Mesenchymal stem cell (in vitro differentiated cells and primary cell): Measurements from ENCODE around the gene TP53TG5.

Source experiments
- DNase-seq: peaks from one replicate; pipeline ENCODE4 v3.0.0-alpha.2; 2013
- H2AFZ ChIP-seq: one replicate; pipeline ENCODE4 v1.6.1; 2013; ENCODE audit warnings: low read depth, mild to moderate bottlenecking, control low read depth, inconsistent platforms, low read length, moderate library complexity
- H2AK5ac ChIP-seq: 2 replicates; pipeline ENCODE4 v1.6.1; 2013; ENCODE audit warnings: low read length, moderate library complexity, mild to moderate bottlenecking, inconsistent platforms; ENCODE audit not compliant: severe bottlenecking
- H2BK120ac ChIP-seq: one replicate; pipeline ENCODE4 v1.6.1; 2013; ENCODE audit warnings: low read depth, mild to moderate bottlenecking, inconsistent platforms, low read length, moderate library complexity
- H2BK12ac ChIP-seq, 2 experiments: one replicate each; pipeline ENCODE4 v1.6.1; 2013; ENCODE audit warnings: inconsistent platforms in 2 of 2, low read length in 2 of 2, mild to moderate bottlenecking in 2 of 2, moderate library complexity in 2 of 2, control low read depth in 1 of 2
- H2BK15ac ChIP-seq: one replicate; pipeline ENCODE4 v1.6.1; 2013; ENCODE audit warnings: mild to moderate bottlenecking, low read depth, inconsistent platforms; ENCODE audit not compliant: poor library complexity, severe bottlenecking
- H2BK5ac ChIP-seq: 2 replicates; pipeline ENCODE4 v1.6.1; 2013; ENCODE audit warnings: low read depth, mild to moderate bottlenecking, low read length, control low read depth, inconsistent platforms; ENCODE audit not compliant: poor library complexity, severe bottlenecking
- H3K14ac ChIP-seq, 2 experiments: one replicate each; pipeline ENCODE4 v1.6.1; 2013; ENCODE audit warnings: inconsistent platforms in 2 of 2, low read length in 2 of 2, control low read depth in 1 of 2, mild to moderate bottlenecking in 1 of 2, moderate library complexity in 1 of 2
- H3K18ac ChIP-seq, 2 experiments: one replicate each; pipeline ENCODE4 v1.6.1; 2013; ENCODE audit warnings: inconsistent platforms in 2 of 2, low read length in 2 of 2, control low read depth in 1 of 2, low read depth in 1 of 2, mild to moderate bottlenecking in 1 of 2
- H3K23ac ChIP-seq, 2 experiments: one replicate each; pipeline ENCODE4 v1.6.1; 2013; ENCODE audit warnings: inconsistent platforms in 2 of 2, low read length in 2 of 2, mild to moderate bottlenecking in 2 of 2, moderate library complexity in 2 of 2, control low read depth in 1 of 2
- H3K27ac ChIP-seq: 2 replicates; pipeline ENCODE4 v1.5.1; 2013; ENCODE audit warnings: mild to moderate bottlenecking, moderate library complexity, low read length, control low read depth, inconsistent platforms; ENCODE audit not compliant: poor library complexity, severe bottlenecking
- H3K27me3 ChIP-seq, 2 experiments: 2 replicates each; pipeline versions ENCODE4 v1.6.1 to v1.7.0; 2013; ENCODE audit warnings: low read length in 2 of 2, mild to moderate bottlenecking in 2 of 2, moderate library complexity in 2 of 2, control low read depth in 1 of 2, inconsistent platforms in 1 of 2; ENCODE audit not compliant: control insufficient read depth in 1 of 2, insufficient read depth in 1 of 2
- H3K36me3 ChIP-seq, 2 experiments: 2 replicates each; pipeline versions ENCODE4 v1.6.1 to v1.7.0; 2013; ENCODE audit warnings: low read length in 2 of 2, control low read depth in 1 of 2, inconsistent platforms in 1 of 2, low read depth in 1 of 2, mild to moderate bottlenecking in 1 of 2; ENCODE audit not compliant: insufficient read depth in 2 of 2, control insufficient read depth in 1 of 2
- H3K4ac ChIP-seq, 2 experiments: one replicate each; pipeline ENCODE4 v1.6.1; 2013; ENCODE audit warnings: inconsistent platforms in 2 of 2, low read length in 2 of 2, mild to moderate bottlenecking in 2 of 2, moderate library complexity in 2 of 2, control low read depth in 1 of 2, low read depth in 1 of 2
- H3K4me1 ChIP-seq: 2 replicates; pipeline ENCODE4 v1.6.1; 2013; ENCODE audit warnings: low read depth, low read length, control low read depth; ENCODE audit not compliant: control insufficient read depth, insufficient read depth
- H3K4me2 ChIP-seq: 2 replicates; pipeline ENCODE4 v1.6.1; 2013; ENCODE audit warnings: low read length, mild to moderate bottlenecking, inconsistent platforms; ENCODE audit not compliant: poor library complexity, severe bottlenecking
- H3K4me3 ChIP-seq, 2 experiments: 2 replicates each; pipeline versions ENCODE4 v1.5.1 to v1.7.0; 2013; ENCODE audit warnings: low read length in 2 of 2, mild to moderate bottlenecking in 2 of 2, control low read depth in 1 of 2, low read depth in 1 of 2; ENCODE audit not compliant: insufficient read depth in 1 of 2
- H3K79me1 ChIP-seq: replicated peaks from 2 replicates; pipeline ENCODE4 v1.6.1; 2013; ENCODE audit warnings: mild to moderate bottlenecking, control low read depth, low read length, inconsistent platforms; ENCODE audit not compliant: poor library complexity, severe bottlenecking
- H3K9ac ChIP-seq: 2 replicates; pipeline ENCODE4 v1.7.0; 2013; ENCODE audit warnings: mild to moderate bottlenecking, low read length, moderate library complexity
- H3K9me3 ChIP-seq: 2 replicates; pipeline ENCODE4 v1.7.0; 2013; ENCODE audit warnings: mild to moderate bottlenecking, low read length; ENCODE audit not compliant: control insufficient read depth
- H4K8ac ChIP-seq: one replicate; pipeline ENCODE4 v1.6.1; 2013; ENCODE audit warnings: inconsistent platforms, mild to moderate bottlenecking, low read length, moderate library complexity
- H4K91ac ChIP-seq: one replicate; pipeline ENCODE4 v1.6.1; 2013; ENCODE audit warnings: mild to moderate bottlenecking, low read length, inconsistent platforms
- WGBS: methylation state at CpG from one replicate; pipeline ENCODE4 v1.1.7; 2013; ENCODE audit warnings: mixed read lengths; 5-methylcytosine and 5-hydroxymethylcytosine counted together

TP53TG5 gene

GRCh38 chr20:45362804-45363610 lies 15.1 kb downstream of the TP53TG5 start, which contains the start of gene SYS1:
TSS of gene SYS1 (plus strand) at chr20:45363156. CDS start at chr20:45363532, 376 bp downstream.
- Histone ChIP-seq H2AK5ac (peak within 1 kb of the TSS; percentile 55), H3K9ac (peak within 1 kb of the TSS; percentile 99), H3K4me3 (peak within 1 kb of the TSS; percentile 79 to 95), H3K4me1 (peaks cover 19% of the 10 kb centered on the region), H3K18ac (peak within 1 kb of the TSS; percentile 95 to 98), H4K91ac (peak within 1 kb of the TSS; percentile 92), H3K9me3 (no peaks in the 10 kb centered on the region), H4K8ac (peak within 1 kb of the TSS; percentile 99), H2BK120ac (peak within 1 kb of the TSS; percentile 77), H3K27ac (peak within 1 kb of the TSS; percentile 95), H3K79me1 (peaks cover 24% of the 10 kb centered on the region), H3K14ac (peak within 1 kb of the TSS in 1 of 2 experiments; percentile 69), H3K4ac (peak within 1 kb of the TSS in 1 of 2 experiments; percentile 90), H3K27me3 (no peaks in the 10 kb centered on the region), H3K4me2 (peak within 1 kb of the TSS; percentile 76), H3K36me3 (peaks cover 22 to 29% of the 10 kb centered on the region in 2 experiments), H2BK12ac (no peak within 1 kb of the TSS), H2BK5ac (peak within 1 kb of the TSS; percentile 84), H2BK15ac (peak within 1 kb of the TSS; percentile 84), H3K23ac (peak within 1 kb of the TSS in 1 of 2 experiments; percentile 3), H2AFZ (peak within 1 kb of the TSS; percentile 91)
- DNase-seq, result peak; percentile 98
- under 1% methylated on average over 55 of the region's 55 CpGs for WGBS

- Histone ChIP-seq H3K18ac (no peak overlapping the region), H2BK120ac (no peak overlapping the region), H2BK5ac (no peak overlapping the region), H4K8ac (no peak overlapping the region), H3K79me1 (peaks cover 12% of the 10 kb centered on the region), H4K91ac (no peak overlapping the region), H3K4ac (no peak overlapping the region), H3K27me3 (no peaks in the 10 kb centered on the region), H3K9ac (no peak overlapping the region), H3K4me2 (no peak overlapping the region), H2BK15ac (no peak overlapping the region), H3K36me3 (peaks cover 10 to 17% of the 10 kb centered on the region in 2 experiments), H3K14ac (no peak overlapping the region), H2AK5ac (peak overlapping the region; percentile 55), H3K4me3 (no peak overlapping the region), H3K23ac (no peak overlapping the region), H2BK12ac (peak overlapping the region in 1 of 2 experiments; percentile 4), H3K27ac (no peak overlapping the region), H2AFZ (no peak overlapping the region), H3K4me1 (peaks cover 22% of the 10 kb centered on the region), H3K9me3 (no peaks in the 10 kb centered on the region)
- 98% methylated on average over 4 of the region's 6 CpGs for WGBS
- no peak for DNase-seq
Measured at GRCh38 chr20:45361793-45362192, 16.3 kb downstream of the TP53TG5 start.

DNA sequence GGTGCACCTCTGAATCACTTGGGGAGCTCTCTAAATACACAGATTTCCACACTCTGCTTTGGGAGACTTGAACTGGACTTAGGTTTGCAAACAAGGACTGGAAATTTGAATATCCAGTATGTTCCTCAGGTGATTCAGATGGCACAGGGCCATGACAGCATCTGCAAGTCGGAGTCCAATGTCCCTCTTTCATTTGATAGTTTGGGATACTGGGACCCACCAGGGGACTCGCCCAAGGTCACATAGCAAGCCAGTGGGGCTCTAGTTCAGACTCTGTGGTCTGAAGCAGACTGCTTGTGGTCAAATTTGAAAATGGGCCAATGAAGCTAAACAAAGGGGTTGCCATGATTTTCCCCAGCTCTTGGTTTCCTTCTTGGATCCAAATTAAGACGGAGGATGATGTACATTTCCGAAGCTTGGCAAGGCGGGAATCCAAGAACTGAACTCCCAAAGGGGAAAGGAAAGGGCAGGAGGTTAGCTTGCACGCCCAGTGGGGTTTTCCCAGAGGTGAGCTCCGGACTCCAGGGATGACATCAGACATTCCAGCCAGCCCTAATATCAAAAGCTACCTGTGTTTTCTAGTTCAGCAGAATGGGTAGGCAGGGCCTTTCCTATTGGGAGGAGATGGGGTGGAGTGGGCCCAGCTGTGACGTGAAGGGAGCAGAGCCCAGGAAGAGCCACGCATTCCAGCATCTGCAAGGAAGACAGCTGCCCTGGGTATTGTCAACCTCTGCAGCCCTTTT lies 18.5 kb downstream of the TP53TG5 start:
- peak; percentile 67 for DNase-seq
- H3K14ac ChIP-seq, result no peak overlapping the region
- peak overlapping the region; percentile 69 for H2BK120ac ChIP-seq
- H3K27ac ChIP-seq, result peak overlapping the region; percentile 76
- peak overlapping the region; percentile 24 to 40 for H3K4ac ChIP-seq
- H3K4me1 ChIP-seq, result peaks cover 22% of the 10 kb centered on the region
- H4K91ac ChIP-seq, result no peak overlapping the region
- H2AFZ ChIP-seq, result no peak overlapping the region
- H3K23ac ChIP-seq, result no peak overlapping the region
- H3K18ac ChIP-seq, result peak overlapping the region in 1 of 2 experiments; percentile 46
- no peak overlapping the region for H3K4me2 ChIP-seq
- peak overlapping the region; percentile 93 for H2AK5ac ChIP-seq
- no peaks in the 10 kb centered on the region for H3K27me3 ChIP-seq
- no peaks in the 10 kb centered on the region for H3K79me1 ChIP-seq
- H2BK12ac ChIP-seq, result peak overlapping the region; percentile 45 to 88
- 63% methylated on average over 8 of the region's 9 CpGs for WGBS
- H3K9ac ChIP-seq, result no peak overlapping the region
- peak overlapping the region; percentile 45 for H2BK15ac ChIP-seq
- H3K4me3 ChIP-seq, result no peak overlapping the region
- H2BK5ac ChIP-seq, result no peak overlapping the region
- H3K36me3 ChIP-seq, result no peaks in the 10 kb centered on the region
- peak overlapping the region; percentile 35 for H4K8ac ChIP-seq
- no peaks in the 10 kb centered on the region for H3K9me3 ChIP-seq

DNA sequence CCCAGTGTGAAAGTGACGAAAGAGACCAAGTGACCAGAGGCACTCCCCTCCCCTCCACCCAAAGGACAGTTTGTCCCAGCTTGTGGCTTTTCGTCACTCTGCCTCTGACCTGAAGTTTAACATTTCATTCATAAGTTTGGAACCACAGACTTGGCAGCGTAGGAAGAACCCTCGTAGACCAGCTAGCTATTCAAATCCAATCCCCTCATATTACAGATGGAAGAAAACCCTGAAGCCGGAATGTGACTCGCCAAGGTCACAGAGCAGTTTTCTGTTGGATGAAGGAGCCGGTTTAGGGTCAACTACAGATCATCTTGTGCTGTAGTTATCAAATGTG lies 19.1 kb downstream of the TP53TG5 start:
- peak; percentile 64 for DNase-seq
- Histone ChIP-seq H3K27ac (peak overlapping the region; percentile 76), H3K9ac (peak overlapping the region; percentile 33), H3K36me3 (no peaks in the 10 kb centered on the region), H3K27me3 (no peaks in the 10 kb centered on the region), H3K4me3 (no peak overlapping the region), H3K9me3 (no peaks in the 10 kb centered on the region), H2BK12ac (peak overlapping the region; percentile 88 to 95), H2BK120ac (peak overlapping the region; percentile 21), H3K79me1 (no peaks in the 10 kb centered on the region), H3K14ac (peak overlapping the region in 1 of 2 experiments; percentile 64), H4K91ac (peak overlapping the region; percentile 2), H3K4me1 (peaks cover 22% of the 10 kb centered on the region), H3K4ac (peak overlapping the region; percentile 38 to 61), H2AK5ac (peak overlapping the region; percentile 93), H3K18ac (peak overlapping the region; percentile 58 to 59), H4K8ac (no peak overlapping the region), H2AFZ (no peak overlapping the region), H2BK15ac (peak overlapping the region; percentile 26), H3K4me2 (no peak overlapping the region), H2BK5ac (peak overlapping the region; percentile 49), H3K23ac (no peak overlapping the region)
- 83% methylated on average over 7 of the region's 7 CpGs for WGBS
